GM23338 (cell line): Measurements from ENCODE around the gene OAS1. TPM values are rescaled to one million over a fixed set of nuclear protein-coding genes. Genes with fewer than 3 reads are reported as not detected.

Source experiments
- ATAC-seq: fragments of 200-7000 bp; cut with Tn5 transposase; 3 replicates; pipeline ENCODE4 v1.9.1; 2020
- DNase-seq: peaks from one replicate; pipeline ENCODE4 v3.0.0-alpha.2; 2015; ENCODE audit warnings: low spot score
- H2AFZ ChIP-seq: fragments of 200-600 bp; sonication (generic); 2 replicates; pipeline ENCODE4 v1.8.0; 2016; ENCODE audit warnings: antibody characterized with exemption, mild to moderate bottlenecking, moderate library complexity
- H3F3A ChIP-seq: fragments of 200-600 bp; sonication (generic); replicated peaks from 2 replicates; pipeline ENCODE4 v1.8.0; 2017; ENCODE audit warnings: antibody characterized with exemption, mixed run types, low read depth
- H3K27ac ChIP-seq: fragments of 200-600 bp; sonication (generic); 2 replicates; pipeline ENCODE4 v1.6.1; 2016; ENCODE audit warnings: low read depth
- H3K27me3 ChIP-seq: fragments of 200-600 bp; sonication (generic); 2 replicates; pipeline ENCODE4 v1.8.0; 2016; ENCODE audit warnings: mild to moderate bottlenecking, mixed run types, moderate library complexity; ENCODE audit not compliant: insufficient read depth
- H3K36me3 ChIP-seq: fragments of 200-600 bp; sonication (generic); 2 replicates; pipeline ENCODE4 v1.8.0; 2016; ENCODE audit warnings: mild to moderate bottlenecking; ENCODE audit not compliant: insufficient read depth
- H3K4me1 ChIP-seq: fragments of 200-600 bp; sonication (generic); 2 replicates; pipeline ENCODE4 v1.8.0; 2016; ENCODE audit warnings: mild to moderate bottlenecking, moderate library complexity; ENCODE audit not compliant: insufficient read depth
- H3K4me2 ChIP-seq: fragments of 200-600 bp; sonication (generic); 2 replicates; pipeline ENCODE4 v1.7.1; 2017; ENCODE audit warnings: mixed run types
- H3K4me3 ChIP-seq: fragments of 200-600 bp; sonication (generic); 2 replicates; pipeline ENCODE4 v1.6.1; 2016; ENCODE audit warnings: mixed run types
- H3K79me2 ChIP-seq: fragments of 200-600 bp; sonication (generic); replicated peaks from 2 replicates; pipeline ENCODE4 v1.8.0; 2017; ENCODE audit warnings: mild to moderate bottlenecking; ENCODE audit not compliant: insufficient read depth
- H3K9me2 ChIP-seq: fragments of 200-600 bp; sonication (generic); 2 replicates; pipeline ENCODE4 v1.8.0; 2017; ENCODE audit not compliant: insufficient read depth
- H4K20me1 ChIP-seq: fragments of 200-600 bp; sonication (generic); replicated peaks from 2 replicates; pipeline ENCODE4 v1.8.0; 2017; ENCODE audit warnings: mild to moderate bottlenecking; ENCODE audit not compliant: insufficient read depth
- H3K27ac Mint-ChIP-seq: 2 replicates; pipeline ENCODE4 v1.8.0; 2020; ENCODE audit warnings: inconsistent platforms, mild to moderate bottlenecking, moderate library complexity, mixed read lengths
- H3K27me3 Mint-ChIP-seq: 3 replicates; pipeline ENCODE4 v1.8.0; 2022; ENCODE audit warnings: low read depth, mild to moderate bottlenecking, moderate library complexity, mixed read lengths, inconsistent platforms; ENCODE audit not compliant: insufficient read depth, poor library complexity
- H3K36me3 Mint-ChIP-seq: 3 replicates; pipeline ENCODE4 v1.8.0; 2021; ENCODE audit warnings: low read depth, mild to moderate bottlenecking, inconsistent platforms, moderate library complexity, mixed read lengths
- H3K4me1 Mint-ChIP-seq: 3 replicates; pipeline ENCODE4 v1.8.0; 2020; ENCODE audit warnings: mild to moderate bottlenecking, inconsistent platforms, mixed read lengths
- H3K4me3 Mint-ChIP-seq: 3 replicates; pipeline ENCODE4 v1.8.0; 2021; ENCODE audit warnings: moderate library complexity, mild to moderate bottlenecking, inconsistent platforms, mixed read lengths
- H3K9me3 Mint-ChIP-seq: 3 replicates; pipeline ENCODE4 v1.8.0; 2020; ENCODE audit warnings: moderate library complexity, mild to moderate bottlenecking, inconsistent platforms, mixed read lengths
- EZH2 ChIP-seq: fragments of 200-600 bp; sonication (generic); IDR thresholded peaks from one replicate; pipeline ENCODE4 v1.8.0; 2017; ENCODE audit warnings: antibody characterized with exemption, mild to moderate bottlenecking, low read depth; ENCODE audit not compliant: unreplicated experiment
- EZH2phosphoT487 ChIP-seq: fragments of 200-600 bp; sonication (generic); IDR thresholded peaks from one replicate; pipeline ENCODE4 v1.8.1; 2018; ENCODE audit warnings: antibody characterized with exemption; ENCODE audit not compliant: unreplicated experiment
- NANOG ChIP-seq: IDR thresholded peaks from 2 replicates; pipeline ENCODE4 v1.6.1; 2016; ENCODE audit warnings: antibody characterized with exemption, borderline replicate concordance
- ZNF462 ChIP-seq: fragments of 250-450 bp; sonication (Bioruptor Pico); IDR thresholded peaks from 2 replicates; pipeline ENCODE4 v1.5.0; 2020; ENCODE audit warnings: mild to moderate bottlenecking, moderate library complexity
- polyA plus RNA-seq: library from polyadenylated mRNA; unstranded; fragments of >200 nt; fragmentation: Nextera tagmentation; extraction: Ambion mirVana; gene quantifications from 2 replicates; pipeline ENCODE4 v1.2.1, GENCODE V29; 2016
- total RNA-seq: library from RNA; depleted of rRNA; stranded (reverse); fragments of >200 nt; shearing (Covaris generic); gene quantifications from 2 replicates; pipeline ENCODE4 v1.2.3, GENCODE V29; 2014

Gene OAS1
- total and polyA plus RNA-seq, 2 experiments from 2014 or later, result not detected

DNA sequence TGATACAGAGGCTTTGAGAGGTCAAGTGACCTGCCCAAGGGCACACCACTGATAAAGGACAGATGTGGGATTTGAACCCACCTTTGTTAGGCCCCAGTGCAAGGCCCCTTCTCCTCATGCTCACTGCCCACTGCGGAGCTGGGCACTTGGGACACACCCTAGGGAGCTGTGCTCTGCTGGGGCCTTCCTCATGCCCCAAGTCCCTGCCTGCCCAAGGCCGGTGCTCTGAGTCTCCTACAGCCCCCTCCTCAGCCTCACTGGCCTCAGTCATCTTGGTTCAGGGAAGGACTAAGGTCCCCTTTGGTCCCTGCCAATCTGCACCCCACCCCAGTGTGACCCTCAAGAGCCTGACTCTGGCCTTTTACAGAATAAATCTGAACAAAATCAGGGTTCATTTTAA lies 23.6 kb downstream of the OAS1 start (continued):
- no peak for TF ChIP-seq ZNF462 (CRISPR knock-in tag)

GRCh38 chr12:112932485-112933128 lies 25.8 kb downstream of the OAS1 start:
- H3K4me2 ChIP-seq, result no peak overlapping the region
- H3K36me3 ChIP-seq, result no peaks in the 10 kb centered on the region
- Mint-ChIP-seq H3K9me3 (peaks cover 4% of the 10 kb centered on the region; the same call in 2 of the 3 replicates), H3K27ac (no peak overlapping the region), H3K4me3 (no peak overlapping the region), H3K27me3 (peaks cover 3% of the 10 kb centered on the region), H3K36me3 (no peaks in the 10 kb centered on the region), H3K4me1 (peaks cover 7% of the 10 kb centered on the region)
- no peak overlapping the region for H3K27ac ChIP-seq
- no peaks in the 10 kb centered on the region for H3K79me2 ChIP-seq
- peak; percentile 88 for ATAC-seq
- H2AFZ ChIP-seq, result no peak overlapping the region
- H3K4me3 ChIP-seq, result no peak overlapping the region
- TF ChIP-seq EZH2phosphoT487, result no peak
- no peak for TF ChIP-seq NANOG
- TF ChIP-seq ZNF462 (CRISPR knock-in tag), result no peak
- no peak for TF ChIP-seq EZH2
- peaks cover 2% of the 10 kb centered on the region for H3K27me3 ChIP-seq
- peak; percentile 44 for DNase-seq
- no peaks in the 10 kb centered on the region for H3K4me1 ChIP-seq
- H4K20me1 ChIP-seq, result no peaks in the 10 kb centered on the region
- no peaks in the 10 kb centered on the region for H3F3A ChIP-seq
- no peaks in the 10 kb centered on the region for H3K9me2 ChIP-seq
